IgD-negative memory B cell (primary cell): ENCODE results near the gene SNPH. TPM values are rescaled to one million over a fixed set of nuclear protein-coding genes. Genes with fewer than 3 reads are reported as not detected.

ENCODE experiments used
- H3K27ac Mint-ChIP-seq, 3 donors: one replicate each; pipeline ENCODE4 v1.8.0; 2020 to 2022; ENCODE audit warnings: mild to moderate bottlenecking in 3 of 3, mixed read lengths in 3 of 3, moderate library complexity in 1 of 3
- H3K27me3 Mint-ChIP-seq: one replicate; pipeline ENCODE4 v1.8.0; 2021; ENCODE audit warnings: mixed read lengths
- H3K36me3 Mint-ChIP-seq: one replicate; pipeline ENCODE4 v1.8.0; 2020; ENCODE audit warnings: mild to moderate bottlenecking, mixed read lengths
- H3K4me1 Mint-ChIP-seq, 3 donors: one replicate each; pipeline ENCODE4 v1.8.0; 2020 to 2022; ENCODE audit warnings: mixed read lengths in 3 of 3, mild to moderate bottlenecking in 1 of 3
- H3K4me3 Mint-ChIP-seq, 4 donors: one replicate each; pipeline ENCODE4 v1.8.0; 2020 to 2022; ENCODE audit warnings: mild to moderate bottlenecking in 4 of 4, mixed read lengths in 4 of 4, moderate library complexity in 3 of 4
- H3K9me3 Mint-ChIP-seq, 3 donors: one replicate each; pipeline ENCODE4 v1.8.0; 2020 to 2021; ENCODE audit warnings: mixed read lengths in 3 of 3, mild to moderate bottlenecking in 1 of 3
- polyA plus RNA-seq: library from polyadenylated mRNA; unstranded; fragments of 300-500 nt; fragmentation: Illumina TruSeq; gene quantifications from one replicate; pipeline ENCODE4 v1.2.3, GENCODE V29; 2021

SNPH gene
- polyA plus RNA-seq, 1 donor from 2014 or later = 1.3 TPM

GRCh38 chr20:1327827-1328679 is 62.0 kb downstream of the SNPH start:
- Mint-ChIP-seq H3K27me3 (no peaks in the 10 kb centered on the region), H3K9me3 (no peaks in the 10 kb centered on the region), H3K36me3 (no peaks in the 10 kb centered on the region), H3K27ac (peak overlapping the region in 2 of 3 donors; percentile 90 to 94), H3K4me3 (peak overlapping the region in 1 of 4 donors; percentile 24), H3K4me1 (peaks cover 12 to 32% (median 29%) of the 10 kb centered on the region in 3 donors)

- Mint-ChIP-seq H3K4me1 (peaks cover 12 to 32% (median 29%) of the 10 kb centered on the region in 3 donors), H3K27me3 (no peaks in the 10 kb centered on the region), H3K27ac (peak within 1 kb of the TSS in 2 of 3 donors; percentile 94 to 97), H3K9me3 (no peaks in the 10 kb centered on the region), H3K36me3 (no peaks in the 10 kb centered on the region), H3K4me3 (peak within 1 kb of the TSS in 3 of 4 donors; percentile 19 to 77 (median 60))
Measured at GRCh38 chr20:1328680-1329330, 62.7 kb downstream of the SNPH start, which contains the start of gene SDCBP2. Gene SDCBP2, minus strand, starts transcription at chr20:1329139. Its CDS starts 8,723 bp downstream, at chr20:1320416.

- Mint-ChIP-seq H3K9me3 (no peaks in the 10 kb centered on the region), H3K27ac (peak overlapping the region in 2 of 3 donors; percentile 94 to 97)
Measured at GRCh38 chr20:1330075-1330830, 64.2 kb downstream of the SNPH start.

GRCh38 chr20:1331101-1331500 is 65.0 kb downstream of the SNPH start:
- Mint-ChIP-seq H3K4me1 (peaks cover 15 to 38% (median 32%) of the 10 kb centered on the region in 3 donors), H3K36me3 (no peaks in the 10 kb centered on the region)

More at GRCh38 chr20:1330075-1330830, 64.2 kb downstream of the SNPH start:
- H3K4me1 Mint-ChIP-seq = peaks cover 12 to 38% (median 29%) of the 10 kb centered on the region in 3 donors
- no peaks in the 10 kb centered on the region for H3K27me3 Mint-ChIP-seq
- H3K36me3 Mint-ChIP-seq = no peaks in the 10 kb centered on the region
- H3K4me3 Mint-ChIP-seq = peak overlapping the region; percentile 16 to 77 (median 40)

GRCh38 chr20:1331801-1332453 is 65.8 kb downstream of the SNPH start:
- H3K4me1 Mint-ChIP-seq = peaks cover 16 to 37% (median 32%) of the 10 kb centered on the region in 3 donors
- H3K27me3 Mint-ChIP-seq = no peaks in the 10 kb centered on the region
- peak overlapping the region; percentile 82 to 97 (median 94) for H3K27ac Mint-ChIP-seq

More at GRCh38 chr20:1331101-1331500, 65.0 kb downstream of the SNPH start:
- no peaks in the 10 kb centered on the region for H3K27me3 Mint-ChIP-seq
- peak overlapping the region in 1 of 4 donors; percentile 75 for H3K4me3 Mint-ChIP-seq
- H3K9me3 Mint-ChIP-seq = no peaks in the 10 kb centered on the region
- H3K27ac Mint-ChIP-seq = peak overlapping the region; percentile 82 to 97 (median 94)

GRCh38 chr20:1332749-1333300 is 66.7 kb downstream of the SNPH start:
- peaks cover 16 to 31% (median 29%) of the 10 kb centered on the region in 3 donors for H3K4me1 Mint-ChIP-seq
- peak overlapping the region in 2 of 3 donors; percentile 66 to 82 for H3K27ac Mint-ChIP-seq

More at GRCh38 chr20:1331801-1332453, 65.8 kb downstream of the SNPH start:
- H3K9me3 Mint-ChIP-seq = no peaks in the 10 kb centered on the region
- H3K36me3 Mint-ChIP-seq = no peaks in the 10 kb centered on the region
- H3K4me3 Mint-ChIP-seq = peak overlapping the region in 1 of 4 donors; percentile 60

GRCh38 chr20:1333462-1334369 is 67.6 kb downstream of the SNPH start:
- Mint-ChIP-seq H3K4me1 (peaks cover 16 to 26% (median 24%) of the 10 kb centered on the region in 3 donors), H3K36me3 (no peaks in the 10 kb centered on the region), H3K4me3 (no peak overlapping the region), H3K27ac (peak overlapping the region in 1 of 3 donors; percentile 66), H3K9me3 (no peaks in the 10 kb centered on the region), H3K27me3 (no peaks in the 10 kb centered on the region)

More at GRCh38 chr20:1332749-1333300, 66.7 kb downstream of the SNPH start:
- no peaks in the 10 kb centered on the region for H3K36me3 Mint-ChIP-seq
- no peak overlapping the region for H3K4me3 Mint-ChIP-seq
- no peaks in the 10 kb centered on the region for H3K9me3 Mint-ChIP-seq
- H3K27me3 Mint-ChIP-seq = no peaks in the 10 kb centered on the region

- H3K4me1 Mint-ChIP-seq = peaks cover 14 to 24% (median 21%) of the 10 kb centered on the region in 3 donors
- H3K27me3 Mint-ChIP-seq = no peaks in the 10 kb centered on the region
- H3K4me3 Mint-ChIP-seq = no peak overlapping the region
- H3K9me3 Mint-ChIP-seq = no peaks in the 10 kb centered on the region
- H3K27ac Mint-ChIP-seq = peak overlapping the region in 1 of 3 donors; percentile 29
- H3K36me3 Mint-ChIP-seq = no peaks in the 10 kb centered on the region
Measured at GRCh38 chr20:1334370-1334731, 68.3 kb downstream of the SNPH start.

- peaks cover 11 to 19% (median 17%) of the 10 kb centered on the region in 3 donors for H3K4me1 Mint-ChIP-seq
- no peak overlapping the region for H3K4me3 Mint-ChIP-seq
- no peaks in the 10 kb centered on the region for H3K27me3 Mint-ChIP-seq
- peak overlapping the region in 2 of 3 donors; percentile 29 to 62 for H3K27ac Mint-ChIP-seq
- no peaks in the 10 kb centered on the region for H3K9me3 Mint-ChIP-seq
- H3K36me3 Mint-ChIP-seq = no peaks in the 10 kb centered on the region
Measured at GRCh38 chr20:1334761-1335160, 68.7 kb downstream of the SNPH start.

GRCh38 chr20:1335961-1336698 is 70.0 kb downstream of the SNPH start:
- Mint-ChIP-seq H3K4me3 (no peak overlapping the region), H3K27ac (peak overlapping the region; percentile 58 to 95 (median 59)), H3K36me3 (no peaks in the 10 kb centered on the region), H3K9me3 (no peaks in the 10 kb centered on the region), H3K27me3 (no peaks in the 10 kb centered on the region), H3K4me1 (peaks cover 7 to 9% (median 8%) of the 10 kb centered on the region in 3 donors)

- Mint-ChIP-seq H3K27me3 (no peaks in the 10 kb centered on the region), H3K4me1 (peaks cover 5 to 8% (median 7%) of the 10 kb centered on the region in 3 donors), H3K4me3 (no peak overlapping the region), H3K27ac (peak overlapping the region; percentile 58 to 95 (median 63)), H3K36me3 (no peaks in the 10 kb centered on the region), H3K9me3 (no peaks in the 10 kb centered on the region)
Measured at GRCh38 chr20:1336699-1337367, 70.7 kb downstream of the SNPH start.

- no peaks in the 10 kb centered on the region for H3K36me3 Mint-ChIP-seq
- H3K4me3 Mint-ChIP-seq = no peak overlapping the region
- H3K27ac Mint-ChIP-seq = peak overlapping the region in 1 of 3 donors; percentile 95
Measured at GRCh38 chr20:1337441-1337840, 71.3 kb downstream of the SNPH start.

More at GRCh38 chr20:1337441-1337840, 71.3 kb downstream of the SNPH start:
- H3K9me3 Mint-ChIP-seq = no peaks in the 10 kb centered on the region
- no peaks in the 10 kb centered on the region for H3K27me3 Mint-ChIP-seq
- H3K4me1 Mint-ChIP-seq = peaks cover 4 to 8% (median 7%) of the 10 kb centered on the region in 3 donors
